ENCODE results near the gene CCDC34.

CCDC34 gene

DNA sequence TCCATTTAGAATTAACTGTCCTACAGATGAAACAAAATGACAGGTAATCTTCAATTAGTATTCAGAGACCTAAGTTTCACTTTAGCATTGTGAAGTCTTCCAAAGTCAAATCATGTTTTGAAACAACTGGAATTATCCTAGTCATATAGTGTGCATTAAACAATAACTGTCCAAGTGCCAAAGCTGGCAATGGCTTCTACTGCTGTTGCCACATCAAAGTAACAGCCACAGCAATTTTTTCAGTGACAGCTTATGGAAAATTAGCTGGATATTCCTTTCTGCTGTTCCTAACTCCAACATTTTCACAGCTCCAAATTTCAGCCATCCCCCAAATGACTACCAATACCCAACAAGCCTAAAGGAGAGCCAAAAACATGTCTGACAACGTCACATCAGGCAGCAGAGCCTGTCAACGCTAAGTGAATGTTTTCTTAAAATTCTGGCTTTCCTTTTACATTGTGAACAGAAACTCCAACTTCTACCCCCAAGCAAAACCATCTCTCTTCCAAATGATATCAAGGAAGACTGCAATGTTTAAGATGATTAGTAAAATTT lies 45.3 kb upstream of the CCDC34 start:
- TF ChIP-seq, protein P1, sequence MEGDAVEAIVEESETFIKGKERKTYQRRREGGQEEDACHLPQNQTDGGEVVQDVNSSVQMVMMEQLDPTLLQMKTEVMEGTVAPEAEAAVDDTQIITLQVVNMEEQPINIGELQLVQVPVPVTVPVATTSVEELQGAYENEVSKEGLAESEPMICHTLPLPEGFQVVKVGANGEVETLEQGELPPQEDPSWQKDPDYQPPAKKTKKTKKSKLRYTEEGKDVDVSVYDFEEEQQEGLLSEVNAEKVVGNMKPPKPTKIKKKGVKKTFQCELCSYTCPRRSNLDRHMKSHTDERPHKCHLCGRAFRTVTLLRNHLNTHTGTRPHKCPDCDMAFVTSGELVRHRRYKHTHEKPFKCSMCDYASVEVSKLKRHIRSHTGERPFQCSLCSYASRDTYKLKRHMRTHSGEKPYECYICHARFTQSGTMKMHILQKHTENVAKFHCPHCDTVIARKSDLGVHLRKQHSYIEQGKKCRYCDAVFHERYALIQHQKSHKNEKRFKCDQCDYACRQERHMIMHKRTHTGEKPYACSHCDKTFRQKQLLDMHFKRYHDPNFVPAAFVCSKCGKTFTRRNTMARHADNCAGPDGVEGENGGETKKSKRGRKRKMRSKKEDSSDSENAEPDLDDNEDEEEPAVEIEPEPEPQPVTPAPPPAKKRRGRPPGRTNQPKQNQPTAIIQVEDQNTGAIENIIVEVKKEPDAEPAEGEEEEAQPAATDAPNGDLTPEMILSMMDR (IDR thresholded peaks at IDR 0.05; ENCODE audit: low read depth, low read length, missing control alignments), result no peak
- no peak for DNase-seq (ENCODE audit: extremely low read depth, low read depth)
- H3K4me3 ChIP-seq (replicated peaks; ENCODE audit: low read depth, low read length), result no peak overlapping the region

DNA sequence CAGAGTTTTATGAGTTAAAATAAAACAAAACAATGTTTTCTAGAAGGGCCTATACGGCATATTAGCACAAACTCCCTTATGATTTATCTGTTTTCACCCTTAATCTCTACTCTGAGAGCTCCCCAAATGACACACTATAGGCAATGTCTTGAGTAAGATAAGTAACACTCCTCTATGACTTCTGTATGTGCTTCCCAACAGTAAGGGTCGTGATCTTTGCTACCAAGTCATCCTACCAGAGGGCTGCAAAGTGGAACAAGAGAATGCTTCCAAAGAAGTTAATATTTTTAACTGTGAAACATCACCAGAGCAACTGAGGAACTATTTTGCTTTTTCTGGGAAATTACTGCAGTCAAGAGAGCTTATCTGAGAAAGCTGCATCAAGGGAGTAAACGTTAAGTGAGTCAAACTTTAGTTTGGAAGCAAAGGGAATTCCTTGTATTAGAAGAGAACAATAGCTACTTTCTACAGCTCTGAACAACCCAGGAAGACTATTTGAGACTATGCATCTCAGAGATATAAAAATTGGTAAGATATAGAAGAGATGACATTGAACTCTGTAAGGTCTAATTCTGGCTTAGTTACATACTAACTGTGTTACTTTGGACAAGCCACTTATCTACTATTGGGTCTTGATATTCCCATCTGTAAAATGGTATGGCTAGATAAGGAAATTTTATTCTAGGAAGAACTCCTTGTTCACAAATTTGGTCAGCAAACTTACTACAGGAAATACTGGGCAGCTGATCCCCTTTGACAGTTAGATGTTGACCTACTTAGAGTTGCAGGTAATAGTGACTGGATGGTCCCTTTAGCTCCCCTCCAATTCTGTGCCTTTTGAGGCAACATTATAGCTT lies 43.7 kb upstream of the CCDC34 start:
- DNase-seq (ENCODE audit: extremely low read depth, low read depth), result no peak
- no peak overlapping the region for H3K4me3 ChIP-seq (replicated peaks; ENCODE audit: low read depth, low read length)
- TF ChIP-seq, protein P1 (IDR thresholded peaks at IDR 0.05; ENCODE audit: low read depth, low read length, missing control alignments), result no peak

DNA sequence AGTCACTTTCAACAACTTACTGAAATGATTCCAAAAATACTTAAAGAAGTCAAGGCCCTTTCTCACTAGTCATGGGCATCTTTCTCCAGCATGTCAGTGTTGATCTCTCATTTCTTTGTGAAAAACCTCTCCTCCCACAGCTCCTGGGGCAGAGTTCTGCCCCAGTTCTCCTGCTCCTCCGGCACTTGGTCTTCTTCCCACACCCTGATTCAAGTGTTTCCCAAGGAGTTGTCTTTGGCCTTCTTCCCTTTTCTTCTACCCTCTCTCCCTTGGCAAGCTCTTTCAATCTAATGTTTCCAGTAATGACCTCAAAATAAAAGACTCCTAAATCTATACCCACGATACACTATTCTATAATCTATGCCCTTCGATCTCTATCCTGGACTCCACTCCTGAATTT lies 42.1 kb upstream of the CCDC34 start:
- no peak overlapping the region for H3K4me3 ChIP-seq (replicated peaks; ENCODE audit: low read depth, low read length)
- DNase-seq (ENCODE audit: extremely low read depth, low read depth), result no peak
- TF ChIP-seq, protein P1 (IDR thresholded peaks at IDR 0.05; ENCODE audit: low read depth, low read length, missing control alignments), result no peak

DNA sequence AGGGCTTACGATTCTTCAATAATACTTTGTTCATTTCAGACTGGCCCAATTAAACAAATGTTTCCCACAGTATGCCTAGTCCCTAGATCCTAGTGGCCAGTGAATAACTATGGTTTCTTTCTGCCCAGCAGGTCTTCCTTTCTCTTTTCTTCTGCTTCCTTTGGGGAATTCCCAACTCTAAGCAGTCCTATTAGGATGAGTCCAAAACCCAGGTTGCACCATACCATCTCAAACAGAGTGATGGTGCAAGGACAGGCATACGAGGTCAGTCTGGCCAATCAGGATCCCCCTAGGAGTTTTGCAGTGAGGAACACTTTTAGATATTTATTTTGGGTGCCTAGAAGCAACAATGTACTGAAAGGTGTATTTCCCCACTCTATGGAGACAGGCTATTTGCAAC lies 41.4 kb upstream of the CCDC34 start:
- H3K4me3 ChIP-seq (replicated peaks; ENCODE audit: low read depth, low read length), result no peak overlapping the region
- TF ChIP-seq, protein P1 (IDR thresholded peaks at IDR 0.05; ENCODE audit: low read depth, low read length, missing control alignments), result no peak
- no peak for DNase-seq (ENCODE audit: extremely low read depth, low read depth)

DNA sequence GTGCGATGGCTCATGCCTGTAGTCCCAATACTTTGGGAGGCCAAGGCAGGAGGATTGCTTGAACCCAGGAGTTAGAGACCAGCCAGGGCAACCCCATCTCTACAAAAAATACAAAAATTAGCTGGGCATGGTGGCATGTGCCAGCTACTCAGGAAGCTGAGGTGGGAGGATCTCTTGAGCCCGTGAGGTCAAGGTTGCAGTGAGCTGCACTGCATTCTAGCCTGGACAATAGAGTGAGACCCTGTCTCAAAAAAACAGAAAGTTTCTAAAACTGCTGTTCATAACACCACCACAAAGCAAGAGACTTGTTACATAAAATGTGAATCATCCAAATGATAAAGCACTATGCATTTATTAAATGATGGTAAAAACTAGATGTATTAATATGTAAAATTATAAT lies 40.2 kb upstream of the CCDC34 start:
- no peak for DNase-seq (ENCODE audit: extremely low read depth, low read depth)
- H3K4me3 ChIP-seq (replicated peaks; ENCODE audit: low read depth, low read length), result no peak overlapping the region
- TF ChIP-seq, protein P1 (IDR thresholded peaks at IDR 0.05; ENCODE audit: low read depth, low read length, missing control alignments), result no peak

GRCh38 chr11:27402450-27402849 lies 39.4 kb upstream of the CCDC34 start:
- TF ChIP-seq, protein P1 (IDR thresholded peaks at IDR 0.05; ENCODE audit: low read depth, low read length, missing control alignments), result no peak
- no peak overlapping the region for H3K4me3 ChIP-seq (replicated peaks; ENCODE audit: low read depth, low read length)
- DNase-seq (ENCODE audit: extremely low read depth, low read depth), result no peak
